Iris pigment epithelial cell (primary cell): ENCODE data around the gene MCTP1.

Experiments
- DNase-seq: peaks from one replicate; pipeline ENCODE4 v3.0.0-alpha.2; 2011; ENCODE audit warnings: low read depth

MCTP1 gene

GRCh38 chr5:95114305-95114704, 170.6 kb downstream of the MCTP1 start:
- no peak for DNase-seq

GRCh38 chr5:95113489-95113888, 171.4 kb downstream of the MCTP1 start:
- DNase-seq, result peak; percentile 74

- no peak for DNase-seq
Measured at GRCh38 chr5:95111141-95111540, 173.8 kb downstream of the MCTP1 start.

GRCh38 chr5:95110118-95110517, 174.8 kb downstream of the MCTP1 start:
- no peak for DNase-seq

- DNase-seq, result no peak
Measured at GRCh38 chr5:95107138-95107537, 177.8 kb downstream of the MCTP1 start.

GRCh38 chr5:95105638-95106037, 179.3 kb downstream of the MCTP1 start:
- no peak for DNase-seq

GRCh38 chr5:95102687-95103086, 182.2 kb downstream of the MCTP1 start:
- DNase-seq, result no peak

- DNase-seq, result no peak
Measured at GRCh38 chr5:95102080-95102479, 182.8 kb downstream of the MCTP1 start.

- DNase-seq, result no peak
Measured at GRCh38 chr5:95100551-95100950, 184.3 kb downstream of the MCTP1 start.

GRCh38 chr5:95098012-95098411, 186.9 kb downstream of the MCTP1 start:
- no peak for DNase-seq

- DNase-seq, result no peak
Measured at GRCh38 chr5:95093211-95093610, 191.7 kb downstream of the MCTP1 start.

- DNase-seq, result no peak
Measured at GRCh38 chr5:95090774-95091173, 194.1 kb downstream of the MCTP1 start.

GRCh38 chr5:95087816-95088317, 197.0 kb downstream of the MCTP1 start:
- DNase-seq, result peak; percentile 37

- DNase-seq, result no peak
Measured at GRCh38 chr5:95086927-95087815, 197.7 kb downstream of the MCTP1 start.

GRCh38 chr5:95084757-95085156, 200.1 kb downstream of the MCTP1 start:
- DNase-seq, result peak; percentile 45

- peak; percentile 60 for DNase-seq
Measured at GRCh38 chr5:95083606-95084005, 201.3 kb downstream of the MCTP1 start.

- peak; percentile 82 for DNase-seq
Measured at GRCh38 chr5:95081982-95082381, 202.9 kb downstream of the MCTP1 start.

- DNase-seq, result peak; percentile 95
Measured at GRCh38 chr5:95081500-95081960, 203.4 kb downstream of the MCTP1 start.

- DNase-seq, result peak; percentile 29
Measured at GRCh38 chr5:95080441-95080840, 204.5 kb downstream of the MCTP1 start.

GRCh38 chr5:95080030-95080429, 204.9 kb downstream of the MCTP1 start:
- DNase-seq, result peak; percentile 33

- no peak for DNase-seq
Measured at GRCh38 chr5:95078868-95079267, 206.0 kb downstream of the MCTP1 start.

GRCh38 chr5:95076395-95077185, 208.3 kb downstream of the MCTP1 start:
- DNase-seq, result no peak

GRCh38 chr5:95075111-95075510, 209.8 kb downstream of the MCTP1 start:
- DNase-seq, result no peak
